ENCODE results near the gene C2orf72. TPM values are rescaled to one million over a fixed set of nuclear protein-coding genes. Genes with fewer than 3 reads are reported as not detected.
A peak's percentile ranks its signal among the peaks of the same experiment; 100 is the strongest.

Gene C2orf72
- total RNA-seq, 1 donor from 2014 or later: 0.84 TPM

DNA sequence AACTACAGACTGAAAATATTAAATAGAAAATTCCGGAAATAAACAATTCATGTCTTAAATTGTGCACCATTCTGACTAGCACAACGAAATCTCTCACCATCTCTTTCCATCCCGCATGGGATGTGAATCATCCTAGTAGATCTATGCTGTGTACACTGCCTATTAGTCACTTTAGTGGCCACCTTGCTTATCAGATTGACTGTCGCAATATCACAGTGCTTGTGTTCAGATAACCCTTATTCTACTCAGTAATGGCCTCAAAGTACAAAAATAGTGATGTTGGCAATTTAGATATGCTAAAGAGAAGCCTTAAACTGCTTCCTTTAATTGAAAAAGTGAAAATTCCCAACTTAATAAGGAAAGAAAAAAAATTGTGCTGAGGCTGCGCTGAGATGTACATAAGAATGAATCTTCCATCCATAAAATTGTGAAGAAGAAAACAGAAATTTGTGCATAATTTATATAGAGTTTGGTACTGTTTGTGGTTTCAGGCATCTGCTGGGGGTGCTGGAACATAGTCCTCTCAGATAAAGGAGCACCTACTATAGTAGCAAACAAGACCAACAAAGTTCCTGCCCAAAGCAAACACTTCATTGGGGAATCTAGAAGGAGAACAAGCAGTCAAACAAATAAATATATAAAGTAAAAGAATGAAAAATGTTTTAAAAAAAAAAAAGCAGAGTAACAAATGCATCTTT lies 31.4 kb downstream of the C2orf72 start:
- no peak for FAIRE-seq
- no peak overlapping the region for H3K27ac Mint-ChIP-seq (ENCODE audit: unreplicated experiment)
- no peaks in the 10 kb centered on the region for H3K9me3 Mint-ChIP-seq (ENCODE audit: unreplicated experiment)
- H3K4me3 Mint-ChIP-seq (ENCODE audit: unreplicated experiment): no peak overlapping the region
- Histone ChIP-seq H3K4me1 (ENCODE audit: insufficient read depth, low read length) (peaks cover 9% of the 10 kb centered on the region), H3K9me3 (ENCODE audit: insufficient read depth, low read depth, low read length) (no peaks in the 10 kb centered on the region), H3K27me3 (ENCODE audit: insufficient read depth, low read length) (no peaks in the 10 kb centered on the region), H3K27ac (ENCODE audit: low read depth, low read length) (peak overlapping the region; percentile 13), H3K79me2 (ENCODE audit: insufficient read depth, low read length) (peaks cover 23% of the 10 kb centered on the region), H4K20me1 (ENCODE audit: insufficient read depth, low read length) (peaks cover 38% of the 10 kb centered on the region), H3K9ac (ENCODE audit: low read length) (no peak overlapping the region), H2AFZ (ENCODE audit: low read depth, low read length) (no peak overlapping the region), H3K36me3 (ENCODE audit: insufficient read depth, low read length) (peaks cover 61% of the 10 kb centered on the region), H3K4me2 (ENCODE audit: low read length) (no peak overlapping the region), H3K4me3 (ENCODE audit: insufficient read depth, low read depth, low read length) (no peak overlapping the region)
- TF ChIP-seq EZH2 (IDR thresholded peaks at IDR 0.05; ENCODE audit: insufficient read depth, low read length): no peak
- TF ChIP-seq, protein P1, sequence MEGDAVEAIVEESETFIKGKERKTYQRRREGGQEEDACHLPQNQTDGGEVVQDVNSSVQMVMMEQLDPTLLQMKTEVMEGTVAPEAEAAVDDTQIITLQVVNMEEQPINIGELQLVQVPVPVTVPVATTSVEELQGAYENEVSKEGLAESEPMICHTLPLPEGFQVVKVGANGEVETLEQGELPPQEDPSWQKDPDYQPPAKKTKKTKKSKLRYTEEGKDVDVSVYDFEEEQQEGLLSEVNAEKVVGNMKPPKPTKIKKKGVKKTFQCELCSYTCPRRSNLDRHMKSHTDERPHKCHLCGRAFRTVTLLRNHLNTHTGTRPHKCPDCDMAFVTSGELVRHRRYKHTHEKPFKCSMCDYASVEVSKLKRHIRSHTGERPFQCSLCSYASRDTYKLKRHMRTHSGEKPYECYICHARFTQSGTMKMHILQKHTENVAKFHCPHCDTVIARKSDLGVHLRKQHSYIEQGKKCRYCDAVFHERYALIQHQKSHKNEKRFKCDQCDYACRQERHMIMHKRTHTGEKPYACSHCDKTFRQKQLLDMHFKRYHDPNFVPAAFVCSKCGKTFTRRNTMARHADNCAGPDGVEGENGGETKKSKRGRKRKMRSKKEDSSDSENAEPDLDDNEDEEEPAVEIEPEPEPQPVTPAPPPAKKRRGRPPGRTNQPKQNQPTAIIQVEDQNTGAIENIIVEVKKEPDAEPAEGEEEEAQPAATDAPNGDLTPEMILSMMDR (IDR thresholded peaks at IDR 0.05; ENCODE audit: insufficient read depth, low read depth, low read length): no peak
- H3K27me3 Mint-ChIP-seq (ENCODE audit: low read depth, unreplicated experiment): no peaks in the 10 kb centered on the region
- H3K4me1 Mint-ChIP-seq (ENCODE audit: low read depth, unreplicated experiment): peaks cover 10% of the 10 kb centered on the region
- H3K36me3 Mint-ChIP-seq (ENCODE audit: low read depth, unreplicated experiment): peaks cover 7% of the 10 kb centered on the region
- DNase-seq (ENCODE audit: low read depth): peak; percentile 55

DNA sequence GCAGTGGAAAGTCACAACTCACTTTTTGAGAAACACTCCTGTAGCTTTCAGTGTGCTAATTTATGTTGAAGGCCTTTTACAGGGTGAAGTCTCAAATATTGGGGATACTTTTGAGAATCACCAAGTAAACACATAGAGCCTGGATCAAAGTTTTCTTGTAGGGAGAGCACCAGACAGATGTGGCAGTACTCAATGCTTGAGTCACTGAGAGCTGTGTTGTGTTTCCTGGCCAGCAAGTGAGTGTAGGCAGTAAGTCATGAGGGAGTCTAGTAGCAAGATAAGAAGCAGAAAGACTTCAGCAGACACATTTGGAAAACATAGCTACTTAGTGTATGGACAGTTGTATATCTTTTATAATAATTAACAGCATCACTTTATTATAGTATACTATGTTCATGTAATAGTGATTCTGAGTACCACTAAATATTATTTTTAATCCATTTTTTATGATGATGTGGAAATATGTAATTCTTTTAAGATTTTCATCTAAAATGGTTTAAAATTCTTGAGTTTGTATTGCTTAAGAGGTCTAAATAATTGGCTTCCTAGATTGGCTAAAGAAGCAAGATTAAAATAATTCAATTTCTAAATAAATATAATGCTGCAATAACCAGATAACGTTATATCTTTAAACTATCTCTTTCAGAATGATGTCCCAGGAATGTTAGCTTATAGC lies 32.2 kb downstream of the C2orf72 start:
- TF ChIP-seq, protein P1 (IDR thresholded peaks at IDR 0.05; ENCODE audit: insufficient read depth, low read depth, low read length): no peak
- no peak for TF ChIP-seq EZH2 (IDR thresholded peaks at IDR 0.05; ENCODE audit: insufficient read depth, low read length)

DNA sequence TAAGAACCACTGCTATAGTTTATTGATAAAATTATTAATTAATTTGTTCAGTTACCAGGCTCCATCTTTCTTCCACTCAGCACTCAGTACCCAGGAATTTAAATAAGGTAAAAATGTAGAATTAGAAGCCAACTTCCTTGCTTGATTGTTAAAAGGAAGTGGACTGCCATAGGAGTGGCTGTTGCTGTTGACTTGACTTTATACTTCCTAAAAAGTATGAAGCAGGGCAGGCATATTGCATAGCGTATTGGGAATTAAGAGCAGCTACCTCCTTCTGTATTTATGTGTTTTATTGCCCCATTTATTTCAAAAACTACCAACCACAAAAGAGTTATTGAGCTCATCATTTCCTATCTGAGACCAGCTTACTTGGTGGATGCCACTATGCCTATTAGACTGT lies 47.2 kb downstream of the C2orf72 start:
- Histone ChIP-seq H3K4me2 (ENCODE audit: low read length) (no peak overlapping the region), H2AFZ (ENCODE audit: low read depth, low read length) (no peak overlapping the region), H3K27ac (ENCODE audit: low read depth, low read length) (no peak overlapping the region), H3K9me3 (ENCODE audit: insufficient read depth, low read depth, low read length) (no peaks in the 10 kb centered on the region), H3K4me3 (ENCODE audit: insufficient read depth, low read depth, low read length) (no peak overlapping the region), H3K9ac (ENCODE audit: low read length) (no peak overlapping the region), H3K79me2 (ENCODE audit: insufficient read depth, low read length) (no peaks in the 10 kb centered on the region), H3K36me3 (ENCODE audit: insufficient read depth, low read length) (peaks cover 50% of the 10 kb centered on the region), H3K27me3 (ENCODE audit: insufficient read depth, low read length) (no peaks in the 10 kb centered on the region), H4K20me1 (ENCODE audit: insufficient read depth, low read length) (no peaks in the 10 kb centered on the region), H3K4me1 (ENCODE audit: insufficient read depth, low read length) (no peaks in the 10 kb centered on the region)
- no peaks in the 10 kb centered on the region for H3K27me3 Mint-ChIP-seq (ENCODE audit: low read depth, unreplicated experiment)
- no peaks in the 10 kb centered on the region for H3K9me3 Mint-ChIP-seq (ENCODE audit: unreplicated experiment)
- FAIRE-seq (no peak), DNase-seq (ENCODE audit: low read depth) (no peak)
- H3K4me1 Mint-ChIP-seq (ENCODE audit: low read depth, unreplicated experiment): peaks cover 2% of the 10 kb centered on the region
- no peak overlapping the region for H3K4me3 Mint-ChIP-seq (ENCODE audit: unreplicated experiment)
- H3K27ac Mint-ChIP-seq (ENCODE audit: unreplicated experiment): no peak overlapping the region
- TF ChIP-seq, protein P1 (IDR thresholded peaks at IDR 0.05; ENCODE audit: insufficient read depth, low read depth, low read length): no peak
- peaks cover 28% of the 10 kb centered on the region for H3K36me3 Mint-ChIP-seq (ENCODE audit: low read depth, unreplicated experiment)

More for the DNA sequence above, 32.2 kb downstream of the C2orf72 start:
- Histone ChIP-seq H3K9me3 (ENCODE audit: insufficient read depth, low read depth, low read length) (no peaks in the 10 kb centered on the region), H3K27me3 (ENCODE audit: insufficient read depth, low read length) (no peaks in the 10 kb centered on the region), H3K36me3 (ENCODE audit: insufficient read depth, low read length) (peaks cover 56% of the 10 kb centered on the region), H3K4me2 (ENCODE audit: low read length) (no peak overlapping the region), H2AFZ (ENCODE audit: low read depth, low read length) (no peak overlapping the region), H3K27ac (ENCODE audit: low read depth, low read length) (no peak overlapping the region), H3K4me1 (ENCODE audit: insufficient read depth, low read length) (peaks cover 9% of the 10 kb centered on the region), H3K4me3 (ENCODE audit: insufficient read depth, low read depth, low read length) (no peak overlapping the region), H4K20me1 (ENCODE audit: insufficient read depth, low read length) (peaks cover 29% of the 10 kb centered on the region), H3K79me2 (ENCODE audit: insufficient read depth, low read length) (peaks cover 15% of the 10 kb centered on the region), H3K9ac (ENCODE audit: low read length) (no peak overlapping the region)
- peak overlapping the region; percentile 14 for H3K27ac Mint-ChIP-seq (ENCODE audit: unreplicated experiment)
- H3K4me3 Mint-ChIP-seq (ENCODE audit: unreplicated experiment): no peak overlapping the region
- no peaks in the 10 kb centered on the region for H3K9me3 Mint-ChIP-seq (ENCODE audit: unreplicated experiment)
- peaks cover 10% of the 10 kb centered on the region for H3K4me1 Mint-ChIP-seq (ENCODE audit: low read depth, unreplicated experiment)
- peak; percentile 73 for DNase-seq (ENCODE audit: low read depth)
- no peak for FAIRE-seq
- H3K27me3 Mint-ChIP-seq (ENCODE audit: low read depth, unreplicated experiment): no peaks in the 10 kb centered on the region
- H3K36me3 Mint-ChIP-seq (ENCODE audit: low read depth, unreplicated experiment): peaks cover 6% of the 10 kb centered on the region

All from astrocyte (in vitro differentiated cells and primary cell).